H1 (cell line): ENCODE data around the gene PDE3A. TPM values are rescaled to one million over a fixed set of nuclear protein-coding genes. Genes with fewer than 3 reads are reported as not detected.

ENCODE experiments used
- CTCF ChIA-PET: fragments of 300-600 bp; sonication (Branson Sonifier 250); formaldehyde crosslinking; loops from one replicate; lab custom pipeline; 2021; ENCODE audit not compliant: partially characterized antibody; lab: Charles Lee
- POLR2A ChIA-PET: fragments of 300-600 bp; sonication (Branson Sonifier 250); formaldehyde crosslinking; loops from one replicate; lab custom pipeline; 2021; ENCODE audit warnings: inconsistent platforms; ENCODE audit not compliant: partially characterized antibody; lab: Charles Lee
- DNase-seq, 2 experiments: peaks; one replicate each; pipeline versions ENCODE4 v3.0.0 to v3.0.0-alpha.2; 2010 to 2022; ENCODE audit warnings: low spot score in 2 of 2, low read depth in 1 of 2, mixed read lengths in 1 of 2
- FAIRE-seq: peaks from 2 replicates; lab custom pipeline; 2011; peaks lifted over from hg19 to GRCh38; lab: Jason Lieb, UNC
- H2AFZ ChIP-seq: 2 replicates; pipeline ENCODE4 v1.8.1; 2012; ENCODE audit warnings: low read length, inconsistent platforms
- H2AK5ac ChIP-seq: 2 replicates; pipeline ENCODE4 v1.6.1; 2013; ENCODE audit warnings: low read depth, low read length
- H2BK120ac ChIP-seq: replicated peaks from 2 replicates; pipeline ENCODE3; 2013; ENCODE audit warnings: low read depth, low read length, inconsistent platforms
- H2BK12ac ChIP-seq: 2 replicates; pipeline ENCODE4 v1.6.1; 2013; ENCODE audit warnings: low read depth, low read length
- H2BK15ac ChIP-seq: 2 replicates; pipeline ENCODE4 v1.6.1; 2013; ENCODE audit warnings: low read length
- H2BK20ac ChIP-seq: 2 replicates; pipeline ENCODE4 v1.6.1; 2013; ENCODE audit warnings: low read length
- H2BK5ac ChIP-seq: 2 replicates; pipeline ENCODE4 v1.6.1; 2013; ENCODE audit warnings: low read depth, low read length
- H3K14ac ChIP-seq: 2 replicates; pipeline ENCODE4 v1.6.1; 2013; ENCODE audit warnings: inconsistent platforms; ENCODE audit not compliant: insufficient read length
- H3K18ac ChIP-seq: 2 replicates; pipeline ENCODE4 v1.6.1; 2013; ENCODE audit warnings: low read length; ENCODE audit errors: extremely low read depth
- H3K23ac ChIP-seq: 2 replicates; pipeline ENCODE4 v1.6.1; 2013; ENCODE audit warnings: inconsistent platforms; ENCODE audit not compliant: insufficient read length
- H3K23me2 ChIP-seq: 2 replicates; pipeline ENCODE4 v1.6.1; 2013; ENCODE audit warnings: low read depth, low read length
- H3K27ac ChIP-seq: 2 replicates; pipeline ENCODE4 v1.6.1; 2011; ENCODE audit warnings: low read depth, low read length, inconsistent platforms
- H3K27me3 ChIP-seq, 4 experiments: replicated peaks in 1 of 4; 1 replicate in 1 of 4; 2 replicates in 3 of 4; pipeline versions ENCODE4 v1.6.1 to v1.8.1; 2011 to 2013; ENCODE audit warnings: low read length in 3 of 4, mild to moderate bottlenecking in 3 of 4, inconsistent platforms in 2 of 4, mixed read lengths in 2 of 4, moderate library complexity in 1 of 4; ENCODE audit not compliant: control insufficient read depth in 3 of 4, insufficient read depth in 3 of 4; ENCODE audit errors: extremely low read depth in 1 of 4
- H3K36me3 ChIP-seq, 4 experiments: 2 replicates each; pipeline versions ENCODE4 v1.6.1 to v1.8.1; 2011 to 2013; ENCODE audit warnings: mild to moderate bottlenecking in 4 of 4, low read length in 3 of 4, moderate library complexity in 2 of 4, control low read depth in 1 of 4, inconsistent platforms in 1 of 4; ENCODE audit not compliant: insufficient read depth in 4 of 4, control insufficient read depth in 2 of 4
- H3K4ac ChIP-seq: replicated peaks from 2 replicates; pipeline ENCODE3; 2013; ENCODE audit warnings: low read length, low read depth, mixed read lengths, inconsistent platforms; ENCODE audit not compliant: insufficient read length
- H3K4me1 ChIP-seq, 4 experiments: replicated peaks in 1 of 4; 1 replicate in 1 of 4; 2 replicates in 3 of 4; pipeline versions ENCODE4 v1.6.1 to v1.8.1; 2011 to 2013; ENCODE audit warnings: low read length in 3 of 4, inconsistent platforms in 2 of 4, mixed read lengths in 1 of 4; ENCODE audit not compliant: insufficient read depth in 4 of 4, control insufficient read depth in 3 of 4
- H3K4me2 ChIP-seq, 2 experiments: 2 replicates each; pipeline versions ENCODE4 v1.6.1 to v1.8.1; 2011 to 2013; ENCODE audit warnings: low read depth in 2 of 2, low read length in 2 of 2, control low read depth in 1 of 2, inconsistent platforms in 1 of 2, mild to moderate bottlenecking in 1 of 2; ENCODE audit not compliant: insufficient read depth in 1 of 2
- H3K4me3 ChIP-seq, 4 experiments: fragments of 200-600, 300-600 bp in 1 of 4; sonication (generic), shearing (Covaris generic), sonication (Bioruptor Twin) in 1 of 4; 2 replicates each; pipeline versions ENCODE4 v1.5.1 to v1.8.1; 2011 to 2016; ENCODE audit warnings: low read length in 4 of 4, low read depth in 3 of 4, control low read depth in 2 of 4, inconsistent platforms in 2 of 4, mild to moderate bottlenecking in 2 of 4, mixed read lengths in 1 of 4, moderate library complexity in 1 of 4; ENCODE audit not compliant: insufficient read depth in 2 of 4; ENCODE audit errors: extremely low read depth in 1 of 4
- H3K56ac ChIP-seq: replicated peaks from 2 replicates; pipeline ENCODE3; 2013; ENCODE audit warnings: low read depth, mild to moderate bottlenecking, mixed read lengths, low read length, inconsistent platforms; ENCODE audit not compliant: insufficient read length
- H3K79me1 ChIP-seq: 2 replicates; pipeline ENCODE4 v1.6.1; 2013; ENCODE audit warnings: low read depth, low read length, control low read depth
- H3K79me2 ChIP-seq, 2 experiments: 2 replicates each; pipeline versions ENCODE4 v1.6.1 to v1.8.1; 2012 to 2013; ENCODE audit warnings: low read length in 2 of 2, mild to moderate bottlenecking in 2 of 2, inconsistent platforms in 1 of 2; ENCODE audit not compliant: insufficient read depth in 2 of 2, control insufficient read depth in 1 of 2
- H3K9ac ChIP-seq, 4 experiments: replicated peaks in 1 of 4; 1 replicate in 1 of 4; 2 replicates in 3 of 4; pipeline versions ENCODE4 v1.6.1 to v1.8.1; 2011 to 2013; ENCODE audit warnings: low read depth in 3 of 4, low read length in 3 of 4, control low read depth in 2 of 4, mild to moderate bottlenecking in 2 of 4, moderate library complexity in 2 of 4, inconsistent platforms in 1 of 4; ENCODE audit errors: extremely low read depth in 1 of 4
- H3K9me3 ChIP-seq, 2 experiments: 2 replicates each; pipeline versions ENCODE4 v1.6.1 to v1.8.1; 2012 to 2013; ENCODE audit warnings: mild to moderate bottlenecking in 2 of 2, moderate library complexity in 2 of 2, control low read depth in 1 of 2, inconsistent platforms in 1 of 2, low read depth in 1 of 2, low read length in 1 of 2, mixed read lengths in 1 of 2; ENCODE audit not compliant: insufficient read depth in 2 of 2
- H4K20me1 ChIP-seq, 2 experiments: replicated peaks in 1 of 2; 2 replicates each; pipeline versions ENCODE3 to v1.8.1; 2011 to 2013; ENCODE audit warnings: inconsistent platforms in 2 of 2, low read length in 2 of 2, mild to moderate bottlenecking in 1 of 2; ENCODE audit not compliant: insufficient read depth in 2 of 2, control insufficient read depth in 1 of 2
- H4K5ac ChIP-seq: 2 replicates; pipeline ENCODE4 v1.6.1; 2013; ENCODE audit warnings: low read length, low read depth, mixed read lengths, inconsistent platforms; ENCODE audit not compliant: insufficient read length
- H4K8ac ChIP-seq: 2 replicates; pipeline ENCODE4 v1.8.0; 2013; ENCODE audit warnings: mild to moderate bottlenecking, moderate library complexity, low read length, inconsistent platforms; ENCODE audit not compliant: insufficient read depth; ENCODE audit errors: extremely low read depth
- H4K91ac ChIP-seq: replicated peaks from 2 replicates; pipeline ENCODE3; 2013; ENCODE audit warnings: low read length, mixed read lengths, inconsistent platforms; ENCODE audit not compliant: insufficient read length
- EP300 ChIP-seq, 2 experiments: IDR thresholded peaks; 1 replicate in 1 of 2; 2 replicates in 1 of 2; pipeline ENCODE4 v1.6.1; 2011 to 2012; ENCODE audit warnings: low read depth in 2 of 2, low read length in 2 of 2, mild to moderate bottlenecking in 2 of 2, borderline replicate concordance in 1 of 2, inconsistent platforms in 1 of 2, moderate library complexity in 1 of 2
- JUN ChIP-seq: IDR thresholded peaks from 2 replicates; pipeline ENCODE4 v1.6.1; 2011; ENCODE audit warnings: low read depth, mild to moderate bottlenecking, improper control_type of control experiment, low read length
- KDM5A ChIP-seq: fragments of 200-600 bp; IDR thresholded peaks from 2 replicates; pipeline ENCODE4 v1.7.1; 2012; ENCODE audit warnings: mild to moderate bottlenecking, low read length, inconsistent platforms, mixed read lengths
- MAFK ChIP-seq: IDR thresholded peaks from 2 replicates; pipeline ENCODE4 v1.6.1; 2012; ENCODE audit warnings: low read depth, mild to moderate bottlenecking, improper control_type of control experiment, low read length
- WGBS, 2 experiments: shearing (Covaris generic) in 1 of 2; methylation state at CpG; one replicate each; pipeline versions ENCODE4 v1.1.6 to v1.1.7; 2013 to 2015; ENCODE audit warnings: low lambda C conversion rate in 2 of 2, mixed read lengths in 2 of 2, inconsistent platforms in 1 of 2, low coverage in 1 of 2, missing lambda C conversion rate in 1 of 2; ENCODE audit not compliant: insufficient replicate concordance in 2 of 2, insufficient coverage in 1 of 2, insufficient read length in 1 of 2; ENCODE audit errors: extremely low coverage in 1 of 2, missing lambda C conversion rate in 1 of 2; 5-methylcytosine and 5-hydroxymethylcytosine counted together
- polyA plus RNA-seq, 7 experiments: library from polyadenylated mRNA; depleted of rRNA in 3 of 7; stranded (reverse) in 5 of 7; unstranded in 2 of 7; fragments of >200 nt in 5 of 7; fragments of 200-250 nt in 2 of 7; gene quantifications; 1 replicate in 5 of 7; 2 replicates in 1 of 7; 4 replicates in 1 of 7; pipeline versions ENCODE4 v1.2.1 to v1.2.3, GENCODE V29; 2011 to 2013; ENCODE audit warnings: missing spikeins in 2 of 7, mixed read lengths in 2 of 7
- total RNA-seq: library from RNA; stranded (reverse); fragmentation: NEBNext Ultra II Directional; extraction: Animal tissue kit (Norgen Biotek cat#: 25700); gene quantifications from 2 replicates; pipeline ENCODE4 v1.2.1, GENCODE V29; 2021
- TF ChIP-seq, protein P1 (sequence below): IDR thresholded peaks from 2 replicates; pipeline ENCODE4 v1.6.1; 2011; ENCODE audit warnings: low read depth, mild to moderate bottlenecking, low read length; ENCODE audit not compliant: insufficient read depth

PDE3A gene
- total and polyA plus RNA-seq, 2 of the 8 experiments (the other 6 are each of a cell fraction or from before 2014, with no cell fraction given), result 1.4 to 3.4 TPM

DNA sequence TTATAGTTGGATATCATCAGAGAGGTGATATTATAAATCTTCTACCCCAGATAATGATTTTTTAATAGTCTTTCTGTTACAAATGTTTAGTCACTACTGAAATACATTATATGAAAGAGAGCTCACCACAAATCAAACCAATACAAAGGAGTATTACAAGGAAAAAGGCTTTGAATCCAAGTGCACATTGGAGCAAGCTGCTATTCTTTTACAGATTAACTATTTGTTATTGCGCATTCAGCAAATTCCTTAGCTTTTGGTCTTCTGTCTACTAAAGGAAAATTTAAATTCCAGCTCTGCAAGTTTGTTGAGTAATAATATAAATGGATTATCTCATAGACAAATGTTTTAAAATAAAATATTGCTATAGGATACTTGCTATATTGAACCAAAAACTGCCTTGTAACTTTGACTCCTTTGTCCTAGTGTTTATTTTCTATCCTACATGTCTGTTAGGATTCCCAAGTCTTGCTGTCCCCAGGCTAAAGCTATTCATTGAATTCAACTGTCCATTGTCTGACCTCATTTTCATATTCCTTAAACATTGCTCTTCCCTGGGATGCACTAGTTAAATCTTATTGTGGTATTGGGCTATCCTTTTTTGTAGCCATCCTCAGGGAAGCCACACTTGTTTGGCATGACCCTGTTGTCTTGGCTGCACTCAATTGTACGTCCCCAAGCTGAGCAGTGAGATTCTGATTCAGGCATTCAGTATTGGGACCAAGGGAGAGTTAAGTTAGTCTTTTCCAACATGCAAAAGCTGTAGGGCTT is 41.5 kb downstream of the PDE3A start:
- H3K4ac ChIP-seq, result no peak overlapping the region
- H3K4me3 ChIP-seq, result no peak overlapping the region
- no peak overlapping the region for H3K23ac ChIP-seq
- no peak overlapping the region for H2BK5ac ChIP-seq
- H2BK20ac ChIP-seq, result 0 out of 2 replicates have a peak overlapping the region, but pooled peaks have one; percentile 10
- no peak overlapping the region for H3K56ac ChIP-seq
- H3K9ac ChIP-seq, result no peak overlapping the region
- 86% methylated on average over 2 of the region's 2 CpGs; no CpG with 5 or more reads in 1 of the 2 experiments for WGBS, 2 experiments
- H4K20me1 ChIP-seq, result no peaks in the 10 kb centered on the region
- no peak overlapping the region for H3K4me2 ChIP-seq
- TF ChIP-seq KDM5A, result no peak
- TF ChIP-seq JUN, result no peak
- TF ChIP-seq, protein P1, sequence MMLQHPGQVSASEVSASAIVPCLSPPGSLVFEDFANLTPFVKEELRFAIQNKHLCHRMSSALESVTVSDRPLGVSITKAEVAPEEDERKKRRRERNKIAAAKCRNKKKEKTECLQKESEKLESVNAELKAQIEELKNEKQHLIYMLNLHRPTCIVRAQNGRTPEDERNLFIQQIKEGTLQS, result no peak
- no peak for TF ChIP-seq EP300 (IDR thresholded peaks at IDR 0.05; ENCODE audit: borderline replicate concordance in 1 of 2, low read depth in 2 of 2, low read length in 2 of 2)
- TF ChIP-seq MAFK, result 0 out of 2 replicates have a peak, but pooled peaks have one; percentile 24
- TF ChIP-seq, all 59 proteins: peak for 1
- Histone ChIP-seq H3K18ac (no peak overlapping the region), H2AK5ac (no peak overlapping the region), H2AFZ (no peak overlapping the region), H2BK120ac (no peak overlapping the region), H3K36me3 (no peaks in the 10 kb centered on the region), H3K9me3 (no peaks in the 10 kb centered on the region), H2BK12ac (0 out of 2 replicates have a peak overlapping the region, but pooled peaks have one; percentile 40), H3K27ac (no peak overlapping the region), H3K23me2 (no peaks in the 10 kb centered on the region), H3K14ac (no peak overlapping the region), H4K91ac (no peak overlapping the region), H3K27me3 (no peaks in the 10 kb centered on the region), H3K79me1 (no peaks in the 10 kb centered on the region), H3K4me1 (peaks cover 0 to 8% (median 6%) of the 10 kb centered on the region in 4 experiments; a peak in 5 of 7 replicates), H4K5ac (no peak overlapping the region), H3K79me2 (no peaks in the 10 kb centered on the region), H4K8ac (no peak overlapping the region), H2BK15ac (no peak overlapping the region)
- POLR2A ChIA-PET, result interaction anchor here (0.8 kb wide), 1 partner anchor 8 kb away, joined by 3 read pairs; no protein-coding TSS in a partner anchor
- DNase-seq, result no peak
- no peak for FAIRE-seq
- CTCF ChIA-PET, result interaction anchor here (0.7 to 1.1 kb wide), 2 partner anchors 73 to 215 kb away, joined by 3 to 5 read pairs; no protein-coding TSS in a partner anchor
